LNCaP clone FGC (cell line): ENCODE results near the gene TPD52L2.
A peak's percentile ranks its signal among the peaks of the same experiment; 100 is the strongest.

ENCODE experiments used
- DNase-seq: peaks from one replicate; pipeline ENCODE4 v3.0.0-alpha.2; 2011; ENCODE audit warnings: low read depth
- H3K4me3 ChIP-seq: 2 replicates; pipeline ENCODE4 v1.5.1; 2011; ENCODE audit warnings: mild to moderate bottlenecking, low read depth, low read length, control low read depth
- CTCF ChIP-seq: IDR thresholded peaks from 2 replicates; pipeline ENCODE4 v1.5.1; 2012; ENCODE audit warnings: mild to moderate bottlenecking; ENCODE audit not compliant: control insufficient read depth, insufficient read depth; ENCODE audit errors: extremely low read depth

The TPD52L2 gene

GRCh38 chr20:63881451-63882226 is 16.6 kb downstream of the TPD52L2 start:
- no peak for TF ChIP-seq CTCF
- H3K4me3 ChIP-seq: no peak overlapping the region
- DNase-seq: no peak

- no peak for TF ChIP-seq CTCF
- no peak overlapping the region for H3K4me3 ChIP-seq
- no peak for DNase-seq
These were observed 17.5 kb downstream of the TPD52L2 start for GRCh38 chr20:63882257-63883200.

- DNase-seq: no peak
These were observed 18.1 kb downstream of the TPD52L2 start for GRCh38 chr20:63883201-63883593.

GRCh38 chr20:63884506-63885263 is 19.6 kb downstream of the TPD52L2 start:
- no peak overlapping the region for H3K4me3 ChIP-seq
- peak; percentile 88 for DNase-seq
- TF ChIP-seq CTCF: no peak

More at GRCh38 chr20:63883201-63883593, 18.1 kb downstream of the TPD52L2 start:
- TF ChIP-seq CTCF: no peak
- H3K4me3 ChIP-seq: no peak overlapping the region

- no peak for DNase-seq
- TF ChIP-seq CTCF: no peak
- H3K4me3 ChIP-seq: no peak overlapping the region
These were observed 20.4 kb downstream of the TPD52L2 start for GRCh38 chr20:63885264-63886053.

- TF ChIP-seq CTCF: no peak
- no peak for DNase-seq
- no peak overlapping the region for H3K4me3 ChIP-seq
These were observed 21.0 kb downstream of the TPD52L2 start for GRCh38 chr20:63886054-63886419.
